Sigmoid colon (tissue), 3 donors: ENCODE results near the gene HERC3.

Experiments
- POLR2A ChIP-seq, 2 donors: fragments of 450-650 bp; IDR thresholded peaks; one replicate each; pipeline ENCODE4 v1.6.1; 2016; ENCODE audit warnings: antibody characterized with exemption in 2 of 2, mild to moderate bottlenecking in 2 of 2, moderate library complexity in 2 of 2
- TF ChIP-seq, protein P1 (sequence below), 4 experiments: fragments of 450-650 bp in 3 of 4; fragments of 200-600 bp in 1 of 4; IDR thresholded peaks; one replicate each; pipeline ENCODE4 v1.5.1; 2016 to 2019; ENCODE audit warnings: antibody characterized with exemption in 4 of 4, mild to moderate bottlenecking in 3 of 4, moderate library complexity in 2 of 4

DNA sequence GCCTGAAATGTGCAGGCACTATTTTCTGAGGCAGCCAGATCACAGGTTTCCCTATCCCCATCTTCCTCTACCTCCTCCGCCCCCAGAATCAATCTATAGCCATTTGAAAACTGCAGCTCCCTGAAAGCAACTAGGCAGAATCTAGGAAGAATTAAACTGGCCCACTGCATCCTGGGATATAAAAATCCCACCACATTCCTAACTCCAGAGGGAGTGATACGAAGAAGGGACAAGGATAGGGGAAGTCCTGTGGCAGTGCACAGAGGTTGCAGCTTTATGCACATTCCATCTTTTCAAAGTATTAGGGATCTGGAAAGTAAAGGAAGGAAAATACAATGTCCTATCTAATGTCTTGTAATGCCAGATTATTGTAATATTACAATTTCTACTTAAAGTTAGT, 18.3 kb upstream of the HERC3 start:
- TF ChIP-seq, protein P1, sequence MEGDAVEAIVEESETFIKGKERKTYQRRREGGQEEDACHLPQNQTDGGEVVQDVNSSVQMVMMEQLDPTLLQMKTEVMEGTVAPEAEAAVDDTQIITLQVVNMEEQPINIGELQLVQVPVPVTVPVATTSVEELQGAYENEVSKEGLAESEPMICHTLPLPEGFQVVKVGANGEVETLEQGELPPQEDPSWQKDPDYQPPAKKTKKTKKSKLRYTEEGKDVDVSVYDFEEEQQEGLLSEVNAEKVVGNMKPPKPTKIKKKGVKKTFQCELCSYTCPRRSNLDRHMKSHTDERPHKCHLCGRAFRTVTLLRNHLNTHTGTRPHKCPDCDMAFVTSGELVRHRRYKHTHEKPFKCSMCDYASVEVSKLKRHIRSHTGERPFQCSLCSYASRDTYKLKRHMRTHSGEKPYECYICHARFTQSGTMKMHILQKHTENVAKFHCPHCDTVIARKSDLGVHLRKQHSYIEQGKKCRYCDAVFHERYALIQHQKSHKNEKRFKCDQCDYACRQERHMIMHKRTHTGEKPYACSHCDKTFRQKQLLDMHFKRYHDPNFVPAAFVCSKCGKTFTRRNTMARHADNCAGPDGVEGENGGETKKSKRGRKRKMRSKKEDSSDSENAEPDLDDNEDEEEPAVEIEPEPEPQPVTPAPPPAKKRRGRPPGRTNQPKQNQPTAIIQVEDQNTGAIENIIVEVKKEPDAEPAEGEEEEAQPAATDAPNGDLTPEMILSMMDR (IDR thresholded peaks at IDR 0.05) = peak in 1 of 4 experiments; percentile 26
- no peak for TF ChIP-seq POLR2A (IDR thresholded peaks at IDR 0.05)
